Loucy (cell line): ENCODE measurements around the gene ETS1.

Experiments
- EZH2phosphoT487 ChIP-seq: fragments of 200-600 bp; IDR thresholded peaks from 2 replicates; pipeline ENCODE4 v1.6.1; 2018; ENCODE audit warnings: antibody characterized with exemption, mild to moderate bottlenecking, moderate library complexity, borderline replicate concordance
- TF ChIP-seq, protein P1 (sequence below): fragments of 200-600 bp; sonication (generic); conservative IDR thresholded peaks from 2 replicates; pipeline ENCODE4 v1.5.1; 2014; ENCODE audit warnings: mild to moderate bottlenecking, antibody characterized with exemption, low read length

DNA sequence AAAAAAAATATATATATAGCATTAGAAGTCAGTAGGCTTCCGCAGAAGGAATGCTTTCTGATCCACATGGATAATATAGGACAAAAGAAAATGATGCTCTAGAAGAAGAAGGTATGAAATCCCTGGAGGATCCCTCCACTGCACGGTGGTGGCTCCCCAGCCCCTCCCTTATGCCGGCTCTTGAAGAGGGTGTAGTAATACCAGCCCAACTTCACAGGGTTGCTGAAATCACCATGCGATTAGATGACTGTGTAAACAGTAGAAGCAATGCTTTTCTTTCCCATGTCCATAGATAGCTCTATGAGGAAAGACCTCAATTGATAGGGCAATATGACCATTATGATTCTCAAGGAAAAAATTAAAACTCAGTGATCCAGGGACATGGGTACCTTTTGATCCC lies 3.2 kb upstream of the ETS1 start:
- TF ChIP-seq, protein P1, sequence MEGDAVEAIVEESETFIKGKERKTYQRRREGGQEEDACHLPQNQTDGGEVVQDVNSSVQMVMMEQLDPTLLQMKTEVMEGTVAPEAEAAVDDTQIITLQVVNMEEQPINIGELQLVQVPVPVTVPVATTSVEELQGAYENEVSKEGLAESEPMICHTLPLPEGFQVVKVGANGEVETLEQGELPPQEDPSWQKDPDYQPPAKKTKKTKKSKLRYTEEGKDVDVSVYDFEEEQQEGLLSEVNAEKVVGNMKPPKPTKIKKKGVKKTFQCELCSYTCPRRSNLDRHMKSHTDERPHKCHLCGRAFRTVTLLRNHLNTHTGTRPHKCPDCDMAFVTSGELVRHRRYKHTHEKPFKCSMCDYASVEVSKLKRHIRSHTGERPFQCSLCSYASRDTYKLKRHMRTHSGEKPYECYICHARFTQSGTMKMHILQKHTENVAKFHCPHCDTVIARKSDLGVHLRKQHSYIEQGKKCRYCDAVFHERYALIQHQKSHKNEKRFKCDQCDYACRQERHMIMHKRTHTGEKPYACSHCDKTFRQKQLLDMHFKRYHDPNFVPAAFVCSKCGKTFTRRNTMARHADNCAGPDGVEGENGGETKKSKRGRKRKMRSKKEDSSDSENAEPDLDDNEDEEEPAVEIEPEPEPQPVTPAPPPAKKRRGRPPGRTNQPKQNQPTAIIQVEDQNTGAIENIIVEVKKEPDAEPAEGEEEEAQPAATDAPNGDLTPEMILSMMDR, result no peak
- TF ChIP-seq EZH2phosphoT487, result no peak
